Natural killer cell treated with Interleukin-12 subunit alpha and Interleukin-12 subunit beta and Interleukin-15 and Interleukin-18, amount 100 ng/mL, for 72 hours (primary cell): ENCODE results near the gene VSTM5. TPM values are rescaled to one million over a fixed set of nuclear protein-coding genes. Genes with fewer than 3 reads are reported as not detected.

Source experiments
- ATAC-seq, 2 donors: fragments of 150-1000 bp; cut with Tn5 transposase in 1 of 2; sonication (Bioruptor Pico), chemical (Tn5 transposase) in 1 of 2; 2 replicates each; pipeline ENCODE4 v1.10.0; 2021
- DNase-seq: peaks from one replicate; pipeline ENCODE4 v3.0.0; 2022; ENCODE audit warnings: low spot score
- H3K27ac Mint-ChIP-seq, 2 donors: 1 replicate in 1 of 2; 2 replicates in 1 of 2; pipeline ENCODE4 v1.8.0; 2022; ENCODE audit warnings: mixed read lengths in 2 of 2, mild to moderate bottlenecking in 1 of 2, moderate library complexity in 1 of 2
- H3K27me3 Mint-ChIP-seq, 2 donors: 1 replicate in 1 of 2; 2 replicates in 1 of 2; pipeline ENCODE4 v1.8.0; 2022; ENCODE audit warnings: mixed read lengths in 2 of 2
- H3K36me3 Mint-ChIP-seq: one replicate; pipeline ENCODE4 v1.8.0; 2022; ENCODE audit warnings: mixed read lengths
- H3K4me1 Mint-ChIP-seq, 2 donors: 1 replicate in 1 of 2; 2 replicates in 1 of 2; pipeline ENCODE4 v1.8.0; 2022; ENCODE audit warnings: low read depth in 2 of 2, mixed read lengths in 2 of 2, mild to moderate bottlenecking in 1 of 2
- H3K4me3 Mint-ChIP-seq: one replicate; pipeline ENCODE4 v1.8.0; 2022; ENCODE audit warnings: mixed read lengths
- H3K9me3 Mint-ChIP-seq: 2 replicates; pipeline ENCODE4 v1.8.0; 2022; ENCODE audit warnings: mixed read lengths
- total RNA-seq, 2 donors: library from RNA; stranded (reverse); gene quantifications; one replicate each; pipeline ENCODE4 v1.2.3, GENCODE V29; 2022

The VSTM5 gene
- total RNA-seq, 2 donors from 2014 or later: not detected

DNA sequence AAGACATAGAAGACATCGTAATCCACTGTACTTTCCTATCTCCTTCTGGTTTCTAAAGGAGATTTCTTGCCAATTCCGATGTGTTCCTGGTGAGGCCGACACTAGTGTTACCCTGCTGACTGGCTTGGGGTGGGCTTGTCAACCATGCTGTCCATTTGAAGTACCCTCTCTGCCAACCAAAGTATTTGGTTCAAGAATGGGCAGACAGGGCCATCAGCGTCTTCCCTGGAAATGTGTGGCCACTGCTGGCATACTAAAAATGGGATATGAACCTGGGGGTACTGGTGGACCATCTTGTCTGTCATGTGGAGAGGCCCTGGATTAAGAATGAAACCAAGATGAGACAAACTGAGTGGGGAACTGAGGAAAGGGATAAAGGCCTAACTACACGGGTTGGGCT, 1.8 kb upstream of the VSTM5 start:
- ATAC-seq (no peak), DNase-seq (no peak)
- H3K36me3 Mint-ChIP-seq: no peaks in the 10 kb centered on the region
- H3K9me3 Mint-ChIP-seq: no peaks in the 10 kb centered on the region
- H3K4me3 Mint-ChIP-seq: no peak overlapping the region
- peaks cover 0 to 3% of the 10 kb centered on the region in 2 donors for H3K4me1 Mint-ChIP-seq
- no peak overlapping the region for H3K27ac Mint-ChIP-seq
- H3K27me3 Mint-ChIP-seq: peaks cover 21 to 34% of the 10 kb centered on the region in 2 donors

DNA sequence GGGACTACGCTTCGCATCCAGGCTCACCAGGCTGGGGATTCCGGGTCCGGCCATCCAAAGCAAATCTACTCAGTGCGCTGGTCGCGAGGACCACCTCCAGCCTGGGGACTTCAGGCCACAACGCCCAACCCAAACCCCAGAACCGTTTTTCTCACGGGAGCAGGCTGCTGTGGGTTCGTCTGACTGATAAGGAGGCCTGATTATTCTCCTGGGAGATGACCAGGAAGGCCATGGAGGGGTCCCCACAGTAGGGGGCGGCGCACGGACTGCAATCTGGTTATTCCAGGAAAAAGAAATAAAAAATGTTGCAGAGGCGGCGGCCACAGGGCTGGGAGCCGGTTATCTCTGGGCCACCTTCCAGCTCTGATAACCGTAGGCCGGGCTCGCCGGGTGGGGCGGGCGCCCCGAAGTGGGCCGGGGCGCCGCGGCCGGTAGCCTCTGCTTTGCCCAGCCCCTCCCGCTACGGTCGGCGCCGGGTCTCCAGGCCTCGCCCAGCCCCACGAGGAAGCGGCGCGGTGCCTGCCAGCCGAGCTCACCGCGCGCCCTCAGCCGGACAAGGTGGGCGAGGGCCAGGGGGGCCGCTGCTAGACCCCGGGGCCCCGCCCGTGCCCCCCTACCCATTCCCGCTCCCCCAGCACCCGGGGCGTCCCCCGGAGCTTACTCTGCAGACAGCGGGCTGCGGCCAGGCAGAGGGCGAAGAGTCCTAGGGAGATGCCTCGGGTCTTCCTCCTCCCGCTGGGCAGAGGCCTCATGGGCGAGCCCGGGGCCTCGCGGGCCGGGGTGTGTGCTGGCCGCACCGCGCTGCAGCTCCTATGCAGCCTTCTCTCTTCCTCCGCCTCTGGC, 446 bp downstream of the VSTM5 start:
- Mint-ChIP-seq H3K4me3 (no peak overlapping the region), H3K4me1 (peaks cover 0 to 3% of the 10 kb centered on the region in 2 donors), H3K9me3 (no peaks in the 10 kb centered on the region), H3K27me3 (peaks cover 20 to 21% of the 10 kb centered on the region in 2 donors), H3K36me3 (no peaks in the 10 kb centered on the region), H3K27ac (no peak overlapping the region)
- DNase-seq (no peak), ATAC-seq (peak in 1 of 2 donors; percentile 15)

DNA sequence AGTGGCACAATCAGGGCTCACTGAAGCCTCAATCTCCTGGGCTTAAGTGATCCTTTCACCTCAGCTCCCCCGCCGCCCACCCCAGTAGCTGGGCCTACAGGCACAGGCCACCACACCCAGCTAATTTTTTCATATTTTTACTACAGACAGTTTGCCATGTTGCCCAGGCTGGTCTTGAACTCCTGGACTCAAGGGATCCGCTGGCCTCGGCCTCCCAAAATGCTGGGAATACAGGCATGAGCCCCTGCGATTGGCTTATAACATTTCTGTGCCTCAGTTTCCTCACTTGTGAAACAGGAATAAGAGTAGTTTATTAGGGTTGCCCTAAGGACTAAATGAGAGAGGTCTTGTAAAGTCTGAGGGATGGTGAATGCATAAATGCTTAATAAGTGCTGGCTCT, 1.2 kb downstream of the VSTM5 start:
- Mint-ChIP-seq H3K36me3 (no peaks in the 10 kb centered on the region), H3K4me3 (no peak overlapping the region), H3K9me3 (no peaks in the 10 kb centered on the region), H3K27ac (no peak overlapping the region), H3K4me1 (peaks cover 0 to 3% of the 10 kb centered on the region in 2 donors), H3K27me3 (peaks cover 20 to 21% of the 10 kb centered on the region in 2 donors)
- no peak for DNase-seq
- ATAC-seq: no peak

DNA sequence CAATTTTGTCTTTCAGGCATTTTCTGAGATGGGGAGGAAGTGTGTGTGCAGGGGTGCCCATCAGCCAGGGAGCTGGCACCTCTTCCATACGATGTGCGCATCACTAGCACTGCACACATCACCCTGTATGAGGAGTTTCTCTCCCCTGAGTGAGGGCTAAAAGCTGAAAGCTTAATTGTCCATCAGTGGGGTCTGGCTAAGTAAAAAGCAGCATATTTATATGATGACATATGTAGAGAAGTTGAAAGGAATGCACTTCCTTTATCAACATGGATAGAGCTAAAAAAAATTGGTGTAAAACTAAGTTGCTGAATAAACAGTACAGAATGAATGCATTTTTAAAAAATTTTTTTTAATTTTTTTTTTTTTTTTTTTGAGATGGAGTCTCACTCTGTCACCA, 4.0 kb downstream of the VSTM5 start:
- ATAC-seq (no peak), DNase-seq (no peak)
- no peak overlapping the region for H3K27ac Mint-ChIP-seq
- H3K27me3 Mint-ChIP-seq: peaks cover 8 to 21% of the 10 kb centered on the region in 2 donors
- no peaks in the 10 kb centered on the region for H3K36me3 Mint-ChIP-seq
- H3K4me1 Mint-ChIP-seq: peaks cover 0 to 3% of the 10 kb centered on the region in 2 donors
- H3K4me3 Mint-ChIP-seq: no peak overlapping the region
- no peaks in the 10 kb centered on the region for H3K9me3 Mint-ChIP-seq

DNA sequence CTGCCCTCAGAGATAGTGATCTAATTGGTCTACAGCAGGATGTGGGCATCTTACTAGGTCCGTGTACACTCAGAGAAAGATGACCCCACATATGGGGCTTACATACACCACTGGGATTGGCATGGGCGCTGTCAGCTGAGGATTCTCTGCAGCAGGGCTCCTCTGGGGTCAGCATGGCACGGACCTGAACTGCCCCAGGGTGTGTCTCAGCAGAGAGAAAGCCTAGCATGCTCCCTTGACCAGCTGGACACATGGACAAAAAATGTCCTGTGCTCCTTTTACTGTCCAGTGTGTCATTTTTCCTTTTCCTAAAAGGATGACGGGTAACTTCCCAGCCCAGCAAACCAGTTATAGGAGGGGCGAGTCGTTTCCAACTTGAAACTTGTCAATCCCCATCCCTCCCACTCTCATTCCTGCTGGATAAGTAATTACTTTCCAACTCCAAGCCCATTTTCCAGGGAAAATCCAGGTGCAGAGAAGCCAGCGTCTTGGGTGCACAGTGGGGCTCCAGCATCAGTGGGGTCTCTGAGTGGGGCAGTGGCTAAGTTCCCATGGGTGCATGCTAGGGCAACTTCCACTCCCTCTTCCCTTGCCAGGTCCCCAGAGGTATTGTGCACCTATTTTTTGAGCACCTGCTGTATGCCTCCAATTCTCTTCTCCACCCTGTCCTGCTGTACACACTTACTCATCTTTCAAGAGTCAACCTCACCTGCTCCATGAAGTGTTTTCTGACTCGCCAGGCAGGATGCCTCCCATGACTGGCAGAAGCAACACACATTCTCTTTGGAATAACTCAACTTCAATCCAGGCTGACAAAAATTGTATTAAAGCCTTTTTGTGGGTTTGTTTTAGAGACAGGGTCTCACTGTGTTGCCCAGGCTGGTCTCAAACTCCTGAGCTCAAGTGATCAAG, 5.0 kb downstream of the VSTM5 start:
- peaks cover 0 to 3% of the 10 kb centered on the region in 2 donors for H3K4me1 Mint-ChIP-seq
- H3K4me3 Mint-ChIP-seq: no peak overlapping the region
- H3K9me3 Mint-ChIP-seq: no peaks in the 10 kb centered on the region
- ATAC-seq: peak in 1 of 2 donors; percentile 25
- peaks cover 6 to 14% of the 10 kb centered on the region in 2 donors for H3K27me3 Mint-ChIP-seq
- H3K36me3 Mint-ChIP-seq: no peaks in the 10 kb centered on the region
- no peak for DNase-seq
- H3K27ac Mint-ChIP-seq: no peak overlapping the region

DNA sequence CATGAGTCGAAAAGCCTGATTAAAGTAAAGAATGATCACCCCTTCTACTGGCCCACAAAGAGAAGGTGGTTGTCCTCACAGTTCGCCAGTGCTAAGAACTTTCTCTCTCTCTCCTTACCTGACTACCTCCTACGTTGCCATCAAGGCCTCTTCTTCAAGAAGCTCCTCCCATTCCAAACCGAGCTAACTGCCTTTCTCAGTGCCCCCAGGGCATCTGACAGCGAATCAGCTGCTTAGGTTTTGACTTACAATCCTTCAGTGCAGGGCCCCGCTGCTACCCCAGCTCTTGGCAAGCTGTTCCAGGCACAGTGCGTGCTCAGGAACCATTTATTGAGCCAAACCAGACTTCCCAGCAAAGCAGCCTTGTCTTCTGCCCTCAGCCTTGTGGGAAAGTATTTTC, 5.8 kb downstream of the VSTM5 start:
- no peak for DNase-seq
- peaks cover 0 to 2% of the 10 kb centered on the region in 2 donors for H3K4me1 Mint-ChIP-seq
- no peak overlapping the region for H3K4me3 Mint-ChIP-seq
- no peak for ATAC-seq
- H3K36me3 Mint-ChIP-seq: no peaks in the 10 kb centered on the region
- peaks cover 4 to 11% of the 10 kb centered on the region in 2 donors for H3K27me3 Mint-ChIP-seq
- H3K9me3 Mint-ChIP-seq: no peaks in the 10 kb centered on the region
- H3K27ac Mint-ChIP-seq: no peak overlapping the region

DNA sequence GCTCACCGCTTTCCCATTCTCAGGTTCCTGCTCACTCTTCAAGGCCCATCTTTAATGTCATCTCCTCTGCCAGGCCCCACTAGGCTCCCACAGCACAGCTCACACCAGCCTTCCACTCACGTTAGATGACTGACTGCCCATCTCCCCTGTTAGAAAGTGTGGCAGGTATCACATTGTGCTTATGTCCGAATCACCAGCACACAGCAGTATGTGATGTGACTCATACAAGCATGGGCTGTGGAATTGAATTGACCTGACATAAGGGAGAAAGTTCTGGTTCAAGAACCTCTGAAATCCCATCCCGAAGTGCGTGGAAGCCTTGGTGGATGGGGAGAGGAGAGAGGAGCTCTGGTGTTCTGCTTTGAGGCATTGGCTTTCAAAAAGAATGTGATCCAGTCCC, 6.5 kb downstream of the VSTM5 start:
- DNase-seq: no peak
- no peaks in the 10 kb centered on the region for H3K4me1 Mint-ChIP-seq
- no peaks in the 10 kb centered on the region for H3K36me3 Mint-ChIP-seq
- no peak overlapping the region for H3K4me3 Mint-ChIP-seq
- H3K27ac Mint-ChIP-seq: no peak overlapping the region
- peaks cover 2 to 4% of the 10 kb centered on the region in 2 donors for H3K27me3 Mint-ChIP-seq
- no peak for ATAC-seq
- H3K9me3 Mint-ChIP-seq: no peaks in the 10 kb centered on the region

DNA sequence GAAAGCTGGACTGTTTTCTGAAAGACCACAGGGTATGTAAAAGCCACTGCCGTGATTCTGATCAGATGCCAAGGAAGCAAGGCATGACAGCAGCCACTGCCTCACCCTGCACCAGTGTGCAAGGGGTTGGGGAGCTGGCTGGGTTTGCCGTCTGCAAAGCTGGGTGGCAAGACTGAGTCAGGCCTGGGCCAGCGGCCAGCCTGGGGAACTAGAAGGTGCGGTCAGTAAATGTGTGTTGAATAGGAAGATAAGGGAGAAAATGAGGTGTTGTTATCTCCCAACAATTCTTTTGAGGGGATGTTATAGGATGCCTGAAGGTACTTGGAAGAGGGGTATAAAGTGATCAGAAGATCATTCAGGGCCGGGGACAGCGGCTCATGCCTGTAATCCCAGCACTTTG, 8.0 kb downstream of the VSTM5 start:
- DNase-seq (no peak), ATAC-seq (no peak)
- Mint-ChIP-seq H3K36me3 (no peaks in the 10 kb centered on the region), H3K27me3 (peaks cover 0 to 2% of the 10 kb centered on the region in 2 donors), H3K27ac (no peak overlapping the region), H3K4me1 (no peaks in the 10 kb centered on the region), H3K9me3 (no peaks in the 10 kb centered on the region), H3K4me3 (no peak overlapping the region)

DNA sequence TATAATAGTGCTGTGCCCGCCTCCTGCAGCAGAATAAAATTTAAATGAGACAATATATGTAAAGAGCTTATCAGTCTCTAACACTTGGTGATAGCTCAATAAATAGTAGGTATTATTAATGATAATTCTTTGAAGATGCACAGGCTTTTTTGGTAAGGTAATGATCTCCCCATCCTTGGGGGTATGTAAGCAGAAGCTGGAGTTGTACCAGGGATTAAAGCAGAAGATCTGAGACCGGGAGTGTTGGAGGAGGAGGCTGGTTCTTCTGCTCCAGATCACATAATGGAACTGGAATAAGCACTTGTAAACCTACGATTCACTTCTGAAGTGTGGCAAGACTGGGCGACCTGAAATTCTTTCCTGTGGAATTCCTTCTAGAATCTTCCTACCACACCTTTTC, 8.4 kb downstream of the VSTM5 start:
- no peak overlapping the region for H3K27ac Mint-ChIP-seq
- H3K9me3 Mint-ChIP-seq: no peaks in the 10 kb centered on the region
- no peaks in the 10 kb centered on the region for H3K36me3 Mint-ChIP-seq
- no peak overlapping the region for H3K4me3 Mint-ChIP-seq
- peaks cover 0 to 2% of the 10 kb centered on the region in 2 donors for H3K27me3 Mint-ChIP-seq
- ATAC-seq: no peak
- DNase-seq: no peak
- no peaks in the 10 kb centered on the region for H3K4me1 Mint-ChIP-seq

DNA sequence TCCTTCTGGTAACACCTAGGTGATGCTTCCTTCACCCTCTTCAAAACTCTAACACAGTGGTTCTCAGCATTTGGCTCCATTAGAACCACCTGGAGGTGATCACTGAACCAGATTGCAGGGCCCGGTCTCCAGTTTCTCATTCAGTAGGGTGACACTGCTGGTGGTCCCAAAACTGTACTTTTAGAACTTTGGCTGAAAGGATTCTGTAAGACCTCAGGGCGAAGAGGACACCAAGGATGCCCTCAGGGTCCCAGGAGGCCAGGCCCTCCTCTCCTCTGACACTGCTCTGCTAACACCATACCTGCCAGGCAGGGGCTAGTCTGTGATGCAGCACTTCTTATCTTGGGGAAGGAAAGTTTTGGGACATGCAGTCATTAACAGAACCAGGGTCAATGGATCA, 9.0 kb downstream of the VSTM5 start:
- no peaks in the 10 kb centered on the region for H3K4me1 Mint-ChIP-seq
- H3K27ac Mint-ChIP-seq: no peak overlapping the region
- ATAC-seq (no peak), DNase-seq (no peak)
- H3K36me3 Mint-ChIP-seq: no peaks in the 10 kb centered on the region
- no peaks in the 10 kb centered on the region for H3K9me3 Mint-ChIP-seq
- H3K4me3 Mint-ChIP-seq: no peak overlapping the region
- peaks cover 0 to 2% of the 10 kb centered on the region in 2 donors for H3K27me3 Mint-ChIP-seq

DNA sequence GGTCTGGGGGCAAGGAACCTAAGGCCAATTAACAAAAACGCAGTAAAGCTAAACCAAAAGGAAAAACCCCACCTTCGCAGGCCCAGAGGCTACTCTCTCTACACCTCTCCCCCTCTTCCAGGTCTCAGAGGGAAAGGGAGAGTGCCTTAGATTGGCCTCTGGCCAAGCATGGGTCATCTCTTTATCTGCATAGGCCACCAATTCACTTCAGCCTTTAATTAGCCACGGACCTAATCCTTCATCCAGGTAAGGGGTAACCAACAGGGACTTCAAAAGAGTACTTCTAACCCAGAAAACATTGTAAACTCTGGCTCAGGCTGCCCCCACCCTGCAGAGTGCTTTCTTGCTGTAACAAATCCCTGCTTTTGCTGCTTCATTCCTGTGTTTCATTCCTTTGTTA, 9.4 kb downstream of the VSTM5 start:
- Mint-ChIP-seq H3K36me3 (no peaks in the 10 kb centered on the region), H3K4me3 (no peak overlapping the region), H3K27me3 (no peaks in the 10 kb centered on the region), H3K9me3 (no peaks in the 10 kb centered on the region), H3K4me1 (no peaks in the 10 kb centered on the region), H3K27ac (no peak overlapping the region)
- no peak for DNase-seq
- ATAC-seq: no peak

DNA sequence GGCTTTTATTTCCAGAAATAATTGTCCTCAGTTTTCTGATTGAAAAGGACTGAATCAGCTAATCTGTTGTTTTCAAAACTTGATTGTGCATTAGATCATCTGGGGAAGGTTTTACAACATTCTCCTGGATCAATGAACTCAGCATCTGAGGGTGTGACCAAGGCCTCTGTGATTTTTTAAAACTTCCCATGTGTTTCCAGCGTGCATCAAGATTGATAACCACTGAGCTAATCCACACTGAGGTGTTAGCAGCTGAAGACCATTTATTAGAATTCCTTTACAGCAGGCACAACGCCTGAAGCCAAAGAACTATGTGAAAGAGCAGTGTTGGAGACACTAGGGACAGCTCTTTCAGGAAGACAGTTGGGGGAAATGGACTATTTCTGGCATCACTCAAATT, 10.2 kb downstream of the VSTM5 start:
- Mint-ChIP-seq H3K4me3 (no peak overlapping the region), H3K4me1 (no peaks in the 10 kb centered on the region), H3K27ac (no peak overlapping the region), H3K36me3 (no peaks in the 10 kb centered on the region), H3K9me3 (no peaks in the 10 kb centered on the region), H3K27me3 (no peaks in the 10 kb centered on the region)
- no peak for ATAC-seq
- no peak for DNase-seq

DNA sequence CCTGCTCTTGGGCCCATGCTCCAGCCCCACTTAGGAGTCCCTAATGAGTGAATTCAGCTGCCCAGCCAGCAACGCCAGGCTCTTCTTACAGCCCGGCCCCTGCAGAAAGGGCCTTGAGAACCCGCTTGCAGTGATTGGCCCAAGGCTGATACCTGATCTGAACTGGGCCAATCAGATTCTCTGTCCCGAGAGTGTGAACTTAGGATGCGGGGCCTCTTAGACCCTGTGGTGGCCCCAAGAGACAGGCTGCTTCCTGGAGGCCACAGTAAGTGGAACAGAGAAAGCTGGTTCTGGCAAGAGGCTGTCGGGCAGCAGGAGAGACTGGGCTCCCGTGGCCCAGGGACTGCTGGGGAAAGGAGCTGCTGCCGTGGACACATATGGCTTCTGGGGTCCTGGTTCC, 11.5 kb downstream of the VSTM5 start:
- Mint-ChIP-seq H3K36me3 (no peaks in the 10 kb centered on the region), H3K27me3 (peaks cover under 1 to 1% of the 10 kb centered on the region in 2 donors), H3K4me3 (no peak overlapping the region), H3K4me1 (no peaks in the 10 kb centered on the region), H3K27ac (no peak overlapping the region), H3K9me3 (no peaks in the 10 kb centered on the region)
- no peak for DNase-seq
- ATAC-seq: no peak

DNA sequence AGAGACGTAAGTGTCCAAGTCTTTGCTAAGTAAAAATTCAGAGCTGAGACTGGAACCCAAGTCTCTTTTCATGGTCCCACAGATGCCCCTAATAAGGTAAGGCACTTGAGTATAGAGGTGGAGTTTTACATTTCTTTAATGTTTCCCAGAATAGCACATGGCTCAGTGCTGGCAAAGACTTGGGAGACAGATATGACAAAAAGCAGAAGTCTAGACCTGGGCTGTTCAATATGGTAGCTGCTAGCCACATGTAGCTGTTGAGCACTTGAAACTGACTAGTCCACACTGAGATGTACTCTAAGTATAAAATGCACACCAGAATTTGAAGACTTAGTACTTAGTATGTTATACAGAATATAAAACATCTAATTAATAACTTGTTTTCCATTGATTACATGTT, 17.6 kb downstream of the VSTM5 start:
- Mint-ChIP-seq H3K27ac (no peak overlapping the region), H3K4me3 (no peak overlapping the region), H3K9me3 (no peaks in the 10 kb centered on the region), H3K4me1 (no peaks in the 10 kb centered on the region), H3K27me3 (peaks cover 5 to 6% of the 10 kb centered on the region in 2 donors), H3K36me3 (no peaks in the 10 kb centered on the region)
- ATAC-seq: no peak
- DNase-seq: no peak
